22Rv1 (cell line): ENCODE measurements around the gene PPP2R5C.

ENCODE experiments used
- H3K27ac ChIP-seq: fragments of 450-650 bp; 2 replicates; pipeline ENCODE4 v1.5.1; 2017
- ZFX ChIP-seq: fragments of 450-650 bp; IDR thresholded peaks from 2 replicates; pipeline ENCODE4 v1.6.1; 2017; ENCODE audit warnings: antibody characterized with exemption, borderline replicate concordance
- TF ChIP-seq, protein P1 (sequence below): fragments of 450-650 bp; IDR thresholded peaks from 2 replicates; pipeline ENCODE4 v1.5.1; 2017; ENCODE audit warnings: mild to moderate bottlenecking

PPP2R5C gene

DNA sequence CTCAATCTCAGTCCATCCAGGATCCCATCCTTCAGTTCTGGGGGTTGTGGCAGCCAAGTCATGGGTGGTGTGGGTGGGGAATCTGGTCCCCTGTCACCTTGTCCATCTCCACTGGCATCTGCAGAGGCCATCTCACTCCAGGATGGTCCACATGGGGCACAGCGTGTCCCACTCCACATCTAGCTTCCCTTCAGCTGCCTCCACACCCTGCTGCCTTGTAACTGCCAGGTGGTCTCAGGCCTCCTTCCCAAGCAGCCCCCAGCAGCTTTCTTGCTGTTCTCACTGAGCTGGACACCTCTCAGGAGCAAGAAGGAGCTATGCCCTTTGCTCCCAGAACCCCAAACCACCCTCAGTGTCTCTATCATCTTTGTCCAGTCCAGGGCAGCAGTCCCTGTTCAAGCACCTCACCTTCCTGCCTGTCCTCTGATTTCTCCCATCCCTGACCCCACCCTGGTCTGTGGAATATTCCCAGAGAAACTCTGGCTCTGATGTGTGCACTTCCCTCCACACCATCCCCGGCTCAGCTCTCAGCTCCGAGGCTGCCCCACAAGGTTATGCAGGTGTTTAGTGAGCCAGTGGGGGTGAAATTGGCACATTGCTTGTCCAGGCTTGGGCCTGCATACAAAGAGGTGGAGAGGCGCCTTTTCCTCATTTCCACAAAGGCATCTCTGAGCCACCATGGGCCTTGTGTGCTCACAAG, 189.2 kb downstream of the PPP2R5C start:
- no peak overlapping the region for H3K27ac ChIP-seq
- TF ChIP-seq, protein P1, sequence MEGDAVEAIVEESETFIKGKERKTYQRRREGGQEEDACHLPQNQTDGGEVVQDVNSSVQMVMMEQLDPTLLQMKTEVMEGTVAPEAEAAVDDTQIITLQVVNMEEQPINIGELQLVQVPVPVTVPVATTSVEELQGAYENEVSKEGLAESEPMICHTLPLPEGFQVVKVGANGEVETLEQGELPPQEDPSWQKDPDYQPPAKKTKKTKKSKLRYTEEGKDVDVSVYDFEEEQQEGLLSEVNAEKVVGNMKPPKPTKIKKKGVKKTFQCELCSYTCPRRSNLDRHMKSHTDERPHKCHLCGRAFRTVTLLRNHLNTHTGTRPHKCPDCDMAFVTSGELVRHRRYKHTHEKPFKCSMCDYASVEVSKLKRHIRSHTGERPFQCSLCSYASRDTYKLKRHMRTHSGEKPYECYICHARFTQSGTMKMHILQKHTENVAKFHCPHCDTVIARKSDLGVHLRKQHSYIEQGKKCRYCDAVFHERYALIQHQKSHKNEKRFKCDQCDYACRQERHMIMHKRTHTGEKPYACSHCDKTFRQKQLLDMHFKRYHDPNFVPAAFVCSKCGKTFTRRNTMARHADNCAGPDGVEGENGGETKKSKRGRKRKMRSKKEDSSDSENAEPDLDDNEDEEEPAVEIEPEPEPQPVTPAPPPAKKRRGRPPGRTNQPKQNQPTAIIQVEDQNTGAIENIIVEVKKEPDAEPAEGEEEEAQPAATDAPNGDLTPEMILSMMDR: no peak
- no peak for TF ChIP-seq ZFX

DNA sequence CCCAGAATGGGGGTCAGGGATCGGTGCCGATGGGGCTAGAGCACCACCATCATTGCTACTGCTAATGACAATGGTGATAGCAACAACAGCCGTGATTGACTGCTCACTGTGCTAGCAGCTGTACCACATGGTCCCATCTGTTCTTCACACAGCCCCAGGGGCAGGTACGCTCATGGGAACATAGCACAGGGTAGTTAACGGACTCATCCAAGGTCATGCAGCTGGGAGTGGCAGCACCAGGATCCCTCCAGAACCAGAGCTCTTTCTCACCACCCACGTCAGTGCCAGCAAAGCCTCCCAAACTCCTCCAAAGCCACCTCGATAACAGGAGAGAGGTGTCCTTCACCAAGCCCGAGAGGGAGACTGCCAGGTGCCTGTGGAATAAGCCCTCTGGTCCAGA, 191.6 kb downstream of the PPP2R5C start:
- no peak overlapping the region for H3K27ac ChIP-seq
- no peak for TF ChIP-seq ZFX
- TF ChIP-seq, protein P1: no peak

DNA sequence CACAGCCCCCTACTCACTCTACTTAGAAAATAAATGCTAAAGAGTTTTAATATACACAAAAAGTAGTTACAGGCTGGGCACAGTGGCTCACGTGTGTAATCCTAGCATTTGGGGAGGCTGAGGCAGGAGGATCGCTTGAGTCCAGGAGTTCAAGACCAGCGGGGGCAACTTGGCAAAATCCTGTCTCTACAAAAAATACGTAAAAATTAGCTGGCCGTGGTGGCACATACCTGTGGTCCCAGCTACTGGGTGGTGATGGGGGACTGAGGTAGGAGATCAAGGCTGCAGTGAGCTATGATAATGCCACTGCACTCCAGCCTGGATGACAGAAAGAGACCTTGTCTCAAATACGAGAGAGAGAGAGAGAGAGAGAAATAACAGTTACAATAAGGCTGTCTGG, 193.0 kb downstream of the PPP2R5C start:
- H3K27ac ChIP-seq: no peak overlapping the region
- TF ChIP-seq, protein P1: no peak

DNA sequence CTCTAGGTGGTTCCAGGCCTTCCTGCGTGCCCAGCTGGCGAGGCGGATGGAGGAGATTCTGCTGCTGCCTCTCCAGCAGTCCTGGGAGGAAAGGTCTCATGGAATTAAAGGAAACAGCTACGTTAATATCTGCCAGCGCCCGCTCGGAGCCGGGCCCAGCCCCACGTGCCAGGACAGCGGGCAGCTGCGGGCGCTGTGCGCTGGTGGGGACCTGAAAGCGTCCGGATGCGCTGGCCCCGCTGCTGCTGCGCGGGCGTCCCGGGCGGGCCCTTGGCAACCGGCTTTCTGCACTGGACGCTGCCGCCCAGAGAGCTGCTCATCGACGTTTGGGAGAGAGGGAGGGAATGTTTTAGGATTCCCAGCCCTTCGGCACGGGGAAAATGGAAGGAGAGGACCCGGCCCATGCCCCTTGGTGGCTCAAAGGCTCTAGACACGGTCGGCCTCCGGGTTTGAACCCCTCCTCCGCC, 194.2 kb downstream of the PPP2R5C start:
- no peak for TF ChIP-seq ZFX
- TF ChIP-seq, protein P1: no peak
- H3K27ac ChIP-seq: no peak overlapping the region

DNA sequence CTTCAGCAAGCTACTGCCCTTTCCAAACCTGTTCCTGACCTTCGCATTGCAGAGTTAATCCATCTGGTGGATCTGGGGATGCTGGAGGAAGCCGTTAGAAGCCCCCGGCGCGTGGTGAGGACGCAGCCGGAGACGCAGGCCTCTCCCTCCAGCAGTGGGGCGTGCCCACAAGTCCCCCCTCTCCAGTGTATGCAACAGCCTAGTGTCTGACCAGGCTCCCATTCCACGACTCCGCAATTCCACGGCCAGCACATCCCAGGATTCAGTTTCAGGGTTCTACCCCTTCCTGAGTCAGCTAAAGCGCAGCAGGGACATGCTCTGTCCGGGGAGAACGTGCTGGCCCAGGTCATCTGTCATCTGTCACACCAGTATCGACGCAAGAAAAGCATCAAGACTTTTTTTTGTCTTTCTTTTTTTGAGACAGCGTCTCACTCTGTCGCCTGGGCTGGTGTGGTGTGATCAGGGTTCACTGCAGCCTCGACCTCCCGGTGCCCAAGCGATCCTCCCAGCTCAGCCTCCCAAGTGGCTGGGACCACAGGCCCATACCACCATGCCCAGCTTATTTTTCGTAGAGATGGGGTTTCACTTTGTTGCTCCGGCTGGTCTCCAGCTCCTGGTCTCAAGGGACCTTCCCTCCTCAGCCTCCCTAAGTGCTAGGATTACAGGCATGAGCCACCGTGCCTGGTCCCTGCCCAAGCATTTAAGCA, 194.8 kb downstream of the PPP2R5C start:
- H3K27ac ChIP-seq: no peak overlapping the region
- no peak for TF ChIP-seq ZFX
- TF ChIP-seq, protein P1: no peak

DNA sequence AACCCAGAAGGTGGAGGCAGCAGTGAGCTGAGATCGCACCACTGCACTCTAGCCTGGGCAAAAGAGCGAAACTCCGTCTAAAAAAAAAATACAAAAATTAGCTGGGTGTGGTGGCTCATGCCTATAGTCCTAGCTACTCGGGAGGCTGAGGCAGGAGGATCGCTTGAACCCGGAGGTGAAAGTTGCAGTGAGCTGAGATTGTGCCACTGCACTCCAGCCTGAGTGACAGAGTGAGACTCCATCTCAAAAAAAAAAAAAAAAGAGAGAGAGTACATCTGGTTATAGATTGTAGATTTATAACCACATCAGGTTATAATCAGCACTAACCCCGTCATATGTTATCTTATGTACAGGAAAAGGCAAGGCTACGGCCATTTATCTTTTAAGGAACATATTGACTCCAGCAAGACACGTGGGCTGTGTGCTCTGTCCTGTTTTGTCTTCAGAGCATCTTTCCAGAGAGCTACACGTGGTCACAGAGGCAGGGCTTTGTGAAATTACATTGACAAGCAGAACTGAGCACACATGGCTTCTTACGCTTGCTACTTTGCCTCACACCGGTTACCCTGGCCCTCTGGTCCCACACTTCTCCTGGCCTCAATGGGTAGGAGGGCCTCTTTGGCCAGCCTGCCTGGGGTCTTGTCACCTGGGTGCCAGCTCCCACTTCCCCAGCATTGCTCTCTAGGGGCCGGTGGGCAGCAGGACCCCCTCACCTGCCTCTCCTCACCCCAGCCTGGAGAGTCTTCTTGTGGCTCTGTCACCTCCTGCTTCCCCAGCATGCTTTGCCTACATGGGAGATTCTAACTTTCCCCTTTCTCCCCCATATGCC, 196.1 kb downstream of the PPP2R5C start:
- H3K27ac ChIP-seq: no peak overlapping the region
- no peak for TF ChIP-seq ZFX
- TF ChIP-seq, protein P1: no peak
